K562 (cell line): ENCODE results near the gene GABPB1. TPM values are rescaled to one million over a fixed set of nuclear protein-coding genes. Genes with fewer than 3 reads are reported as not detected.

ENCODE experiments used
- ATAC-seq: fragments of 200-7000 bp; cut with Tn5 transposase; 3 replicates; pipeline ENCODE4 v1.9.1; 2020; ENCODE audit warnings: moderate library complexity
- BruUV-seq: library from RNA; stranded (reverse); fragments of 400-500 nt; replicated peaks from 2 replicates; lab custom pipeline; 2021; lab: Mats Ljungman, UMichigan
- CTCF ChIA-PET: fragments of 300-600 bp; formaldehyde crosslinking; extraction: SDS; loops from one replicate; lab custom pipeline; 2021; ENCODE audit warnings: low intra/inter-chr PET ratio; lab: Yijun Ruan, JAX
- POLR2A ChIA-PET: fragments of 300-600, 350-650 bp; sonication (Branson Sonifier 250); formaldehyde crosslinking; extraction: SDS; loops from one replicate; lab custom pipeline; 2021; ENCODE audit warnings: antibody characterized with exemption, inconsistent platforms; lab: Yijun Ruan, JAX
- DNase-seq, 4 experiments: peaks; one replicate each; pipeline versions ENCODE4 v3.0.0 to v3.0.0-alpha.2; 2011 to 2018; ENCODE audit warnings: low spot score in 3 of 4, mixed read lengths in 3 of 4; ENCODE audit errors: extremely low read depth in 1 of 4
- FAIRE-seq: peaks from 2 replicates; lab custom pipeline; 2011; peaks lifted over from hg19 to GRCh38; lab: Jason Lieb, UNC
- H2AFZ ChIP-seq: 2 replicates; pipeline ENCODE4 v1.6.0; 2011; ENCODE audit warnings: low read depth, low read length, control low read depth, inconsistent platforms
- H3K27ac ChIP-seq: fragments of 200-600 bp; 3 replicates; pipeline ENCODE4 v1.8.0; 2011; ENCODE audit warnings: low read depth, mild to moderate bottlenecking, control low read depth, inconsistent platforms, low read length, moderate library complexity, mixed read lengths; ENCODE audit errors: extremely low read depth
- H3K27me3 ChIP-seq, 2 experiments: fragments of 300-600 bp in 1 of 2; 2 replicates in 1 of 2; 3 replicates in 1 of 2; pipeline versions ENCODE4 v1.6.0 to v1.8.0; 2011; ENCODE audit warnings: inconsistent platforms in 2 of 2, low read length in 2 of 2, mild to moderate bottlenecking in 1 of 2, mixed read lengths in 1 of 2, moderate library complexity in 1 of 2; ENCODE audit not compliant: control insufficient read depth in 2 of 2, insufficient read depth in 2 of 2
- H3K36me3 ChIP-seq: fragments of 300-600 bp; 3 replicates; pipeline ENCODE4 v1.8.0; 2011; ENCODE audit warnings: mild to moderate bottlenecking, low read length, inconsistent platforms; ENCODE audit not compliant: control insufficient read depth, insufficient read depth
- H3K4me1 ChIP-seq, 2 experiments: fragments of 200-600 bp in 1 of 2; replicated peaks in 1 of 2; 2 replicates in 1 of 2; 3 replicates in 1 of 2; pipeline versions ENCODE4 v1.5.1 to v1.8.0; 2011; ENCODE audit warnings: inconsistent platforms in 2 of 2, low read length in 2 of 2, mild to moderate bottlenecking in 1 of 2, mixed read lengths in 1 of 2, moderate library complexity in 1 of 2; ENCODE audit not compliant: control insufficient read depth in 2 of 2, insufficient read depth in 2 of 2
- H3K4me2 ChIP-seq: 2 replicates; pipeline ENCODE4 v1.6.1; 2011; ENCODE audit warnings: low read length, control low read depth, inconsistent platforms, mixed read lengths; ENCODE audit not compliant: insufficient read depth
- H3K4me3 ChIP-seq: fragments of 200-600 bp; sonication (generic), shearing (Covaris generic); 2 replicates; pipeline ENCODE4 v1.5.1; 2016; ENCODE audit warnings: control low read depth, inconsistent platforms
- H3K79me2 ChIP-seq: fragments of 200-600 bp; 3 replicates; pipeline ENCODE4 v1.8.0; 2011; ENCODE audit warnings: low read length, inconsistent platforms; ENCODE audit not compliant: control insufficient read depth, insufficient read depth
- H3K9ac ChIP-seq, 2 experiments: 2 replicates each; pipeline versions ENCODE4 v1.6.0 to v1.6.1; 2011; ENCODE audit warnings: low read depth in 2 of 2, low read length in 2 of 2, control low read depth in 1 of 2, inconsistent platforms in 1 of 2, mild to moderate bottlenecking in 1 of 2, mixed read lengths in 1 of 2; ENCODE audit not compliant: insufficient read depth in 1 of 2
- H3K9me1 ChIP-seq: one replicate; pipeline ENCODE4 v1.6.0; 2011; ENCODE audit warnings: inconsistent platforms, mild to moderate bottlenecking, low read length, moderate library complexity; ENCODE audit not compliant: control insufficient read depth, insufficient read depth
- H3K9me3 ChIP-seq: replicated peaks from 2 replicates; pipeline ENCODE4 v1.5.1; 2011; ENCODE audit warnings: low read depth, low read length, inconsistent platforms; ENCODE audit not compliant: control insufficient read depth, insufficient read depth
- H4K20me1 ChIP-seq: replicated peaks from 2 replicates; pipeline ENCODE4 v1.6.1; 2011; ENCODE audit warnings: low read length, inconsistent platforms, mixed read lengths; ENCODE audit not compliant: control insufficient read depth, insufficient read depth
- CBX3 ChIP-seq, 2 experiments: IDR thresholded peaks; 1 replicate in 1 of 2; 2 replicates in 1 of 2; pipeline ENCODE4 v1.6.1; 2012; ENCODE audit warnings: inconsistent platforms in 2 of 2, low read length in 2 of 2, borderline replicate concordance in 1 of 2, control low read depth in 1 of 2
- NR3C1 ChIP-seq: sonication (generic); formaldehyde crosslinking; IDR thresholded peaks from 2 replicates; pipeline ENCODE4 v1.8.1; 2022; ENCODE audit warnings: missing genetic modification reagents
- SRF ChIP-seq, 2 experiments: fragments of 250-450, 450-650 bp in 1 of 2; sonication (Bioruptor Pico) in 1 of 2; sonication (generic) in 1 of 2; formaldehyde crosslinking; IDR thresholded peaks; 2 replicates each; pipeline versions ENCODE4 v1.5.0 to v1.5.1; 2020 to 2022; ENCODE audit warnings: mild to moderate bottlenecking in 1 of 2, missing genetic modification reagents in 1 of 2
- STAT5B ChIP-seq: fragments of 250-450 bp; sonication (Bioruptor Pico); IDR thresholded peaks from 2 replicates; pipeline ENCODE4 v1.8.0; 2021; ENCODE audit warnings: mild to moderate bottlenecking, inconsistent platforms
- USF2 ChIP-seq: sonication (generic); formaldehyde crosslinking; IDR thresholded peaks from 2 replicates; pipeline ENCODE4 v1.5.0; 2020; ENCODE audit warnings: missing genetic modification reagents
- ZNF277 ChIP-seq: fragments of 250-450 bp; sonication (Bioruptor Pico); IDR thresholded peaks from 2 replicates; pipeline ENCODE4 v1.8.0; 2022; ENCODE audit warnings: inconsistent platforms, mild to moderate bottlenecking, moderate library complexity, borderline replicate concordance
- WGBS: fragments of 100-300 bp; shearing (Covaris generic); methylation state at CpG from one replicate; pipeline ENCODE4 v1.1.6; 2016; ENCODE audit warnings: low coverage, mixed read lengths; ENCODE audit not compliant: insufficient coverage; ENCODE audit errors: missing lambda C conversion rate; 5-methylcytosine and 5-hydroxymethylcytosine counted together
- in situ Hi-C: fragments of 300-500 bp; cut with MboI; formaldehyde crosslinking; loops from 4 replicates; pipeline ENCODE4 v1.15.0; 2018; ENCODE audit warnings: inconsistent platforms, mixed read lengths
- intact Hi-C: fragments of 100-400 bp; cut with micrococcal nuclease; formaldehyde crosslinking; loops from 2 replicates; pipeline ENCODE4 v1.14.2; 2022
- polyA plus RNA-seq, 8 experiments: library from polyadenylated mRNA; depleted of rRNA in 4 of 8; stranded (reverse) in 5 of 8; unstranded in 3 of 8; fragments of >200 nt; fragmentation: Nextera tagmentation in 2 of 8; fragmentation: Illumina TruSeq in 1 of 8; extraction: Ambion mirVana in 2 of 8; extraction: Trizol in 1 of 8; gene quantifications; 2 replicates each; pipeline versions ENCODE4 v1.2.1 to v1.2.3, GENCODE V29; 2011 to 2014; ENCODE audit warnings: inconsistent platforms in 1 of 8, missing spikeins in 1 of 8
- total RNA-seq, 7 experiments: library from RNA; depleted of rRNA in 6 of 7; stranded (reverse); fragments of >200 nt in 6 of 7; fragmentation: Illumina TruSeq in 2 of 7; extraction: Trizol in 2 of 7; gene quantifications; 2 replicates each; pipeline versions ENCODE4 v1.2.1 to v1.2.3, GENCODE V29; 2011 to 2021; ENCODE audit warnings: low replicate concordance in 1 of 7

GABPB1 gene
- total and polyA plus RNA-seq, 9 of the 15 experiments (the other 6 are each of a cell fraction or from before 2014, with no cell fraction given): 11.8 to 42.3 (median 33.2) TPM

GRCh38 chr15:50228866-50229265 is 126.1 kb downstream of the GABPB1 start:
- Histone ChIP-seq H3K27ac (no peak overlapping the region), H3K79me2 (no peaks in the 10 kb centered on the region), H4K20me1 (no peaks in the 10 kb centered on the region), H3K9me1 (no peaks in the 10 kb centered on the region), H3K4me3 (no peak overlapping the region), H3K4me1 (no peaks in the 10 kb centered on the region), H3K9ac (no peak overlapping the region), H3K9me3 (no peaks in the 10 kb centered on the region), H3K27me3 (no peaks in the 10 kb centered on the region), H2AFZ (no peak overlapping the region), H3K4me2 (no peak overlapping the region), H3K36me3 (peaks cover 37% of the 10 kb centered on the region)
- no peak for FAIRE-seq
- WGBS: 84% methylated on average over 3 of the region's 3 CpGs
- CTCF ChIA-PET: no interaction called here
- intact Hi-C loops: no loop called here
- BruUV-seq: no TSS peak
- in situ Hi-C loops: no loop called here
- TF ChIP-seq USF2 (CRISPR knock-in tag) (no peak), SRF (CRISPR knock-in tag; IDR thresholded peaks at IDR 0.05) (no peak), NR3C1 (CRISPR knock-in tag) (no peak), ZNF277 (no peak), STAT5B (no peak), CBX3 (IDR thresholded peaks at IDR 0.05; ENCODE audit: borderline replicate concordance in 1 of 2, low read length in 2 of 2) (no peak)
- TF ChIP-seq, all 486 proteins: peak for 0
- ATAC-seq: no peak
- no peak for DNase-seq
- POLR2A ChIA-PET: interaction anchor here (0.6 to 1.4 kb wide), 5 partner anchors 9 to 1351 kb away, joined by 3 to 5 read pairs (median 4); partner anchors contain the start of gene EID1
